T follicular helper cell (primary cell): Measurements from ENCODE around the gene CLRN3.
A peak's percentile ranks its signal among the peaks of the same experiment; 100 is the strongest.

ENCODE experiments used
- DNase-seq: peaks from one replicate; pipeline ENCODE4 v3.0.0-alpha.2; 2020; ENCODE audit warnings: low read depth

CLRN3 gene

DNA sequence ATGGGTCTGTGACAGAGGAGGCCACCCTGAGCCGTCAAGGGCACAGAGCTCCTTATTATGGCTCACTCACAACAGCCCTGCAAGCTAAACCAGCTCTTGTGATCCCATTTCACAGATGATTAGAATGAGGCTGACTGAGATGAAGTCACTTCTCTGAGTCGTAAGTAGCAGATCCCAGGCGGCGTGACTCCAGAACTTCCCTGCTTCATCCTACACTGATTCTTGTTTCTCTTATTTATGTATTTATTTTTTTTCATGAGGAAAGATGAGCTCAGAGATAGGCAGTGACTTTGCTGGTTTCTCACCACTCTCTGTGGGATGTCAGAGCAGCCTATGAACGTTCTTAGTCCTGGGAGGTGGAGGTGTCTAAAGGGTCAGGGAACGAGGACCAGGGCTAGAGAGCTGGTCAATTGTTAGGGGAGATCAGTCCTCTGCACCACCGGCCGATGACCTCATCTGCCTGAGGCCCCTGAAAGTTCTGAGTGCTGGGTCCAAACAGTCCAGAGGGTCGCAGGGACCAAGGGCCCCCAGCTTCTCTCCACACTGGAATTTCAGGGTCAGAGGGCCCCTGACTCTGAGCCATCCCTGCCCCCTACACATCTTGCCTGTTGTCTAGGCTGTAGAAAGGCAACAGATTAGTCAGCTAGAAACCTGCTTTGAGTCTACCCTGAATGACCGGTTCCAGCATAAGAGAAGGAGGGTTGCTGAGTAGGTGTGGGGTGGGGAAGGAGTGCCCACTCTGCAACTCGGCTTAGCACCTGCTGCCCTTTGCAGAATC, 17.9 kb downstream of the CLRN3 start:
- no peak for DNase-seq

DNA sequence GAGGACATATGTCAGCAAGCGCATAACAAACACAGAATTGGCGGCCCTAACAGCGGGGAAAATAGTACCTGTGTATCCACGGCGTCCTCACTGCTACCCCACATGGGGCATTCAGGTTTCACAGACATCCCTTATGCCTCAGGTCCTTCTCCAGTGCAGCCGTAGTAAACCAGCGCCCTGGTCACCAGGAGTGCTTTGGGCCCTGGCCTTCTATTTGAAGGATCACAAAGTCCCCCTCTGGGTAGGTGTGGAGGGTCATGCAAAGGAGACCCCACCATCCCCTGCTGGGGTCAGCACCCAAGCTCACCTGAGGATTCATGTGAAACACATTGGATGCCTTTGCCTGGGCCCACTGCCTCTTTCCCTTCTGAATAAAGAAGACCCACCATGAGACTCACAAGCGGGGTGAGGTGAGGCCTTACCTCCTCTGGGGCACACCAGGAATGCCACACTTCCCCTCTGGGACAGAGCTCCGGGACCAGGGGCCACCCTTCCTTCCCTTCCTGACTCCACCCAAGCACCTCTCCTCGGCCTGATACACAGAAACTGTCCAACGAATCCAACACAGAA, 18.8 kb downstream of the CLRN3 start:
- no peak for DNase-seq

DNA sequence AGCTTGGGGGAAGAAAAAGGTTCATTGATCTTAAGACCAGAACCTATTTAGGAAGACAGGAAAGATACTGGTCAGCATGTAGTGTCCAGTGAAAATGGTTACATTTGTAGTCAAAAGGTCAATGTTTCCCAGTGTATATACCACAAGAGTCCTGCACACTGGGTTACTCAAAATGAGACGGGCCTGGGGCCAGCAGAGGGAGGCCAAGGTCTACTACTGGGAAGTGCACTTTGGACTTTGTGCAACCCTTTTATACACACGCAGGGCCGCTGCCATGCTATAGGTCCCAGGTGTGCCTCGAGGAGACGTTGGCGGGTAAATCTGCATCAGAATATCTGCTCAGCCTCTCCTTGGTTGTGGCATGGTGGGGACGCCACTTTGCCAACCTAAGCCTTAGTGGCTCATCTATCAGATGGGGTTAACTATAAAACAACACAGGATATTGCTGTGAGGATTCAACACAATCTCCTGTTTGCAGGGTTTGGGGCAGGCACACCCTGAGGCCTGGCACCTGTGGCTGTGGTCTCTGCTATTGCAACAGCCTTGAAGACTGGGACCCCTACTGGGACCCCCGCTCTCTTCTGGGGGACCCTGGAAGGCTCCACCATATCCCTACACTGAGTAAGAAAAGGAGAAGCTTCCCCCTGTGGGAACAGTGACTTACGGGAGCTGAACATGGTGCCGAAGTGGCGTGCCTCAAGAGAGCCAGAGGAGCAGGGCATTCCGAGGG, 19.7 kb downstream of the CLRN3 start:
- no peak for DNase-seq

DNA sequence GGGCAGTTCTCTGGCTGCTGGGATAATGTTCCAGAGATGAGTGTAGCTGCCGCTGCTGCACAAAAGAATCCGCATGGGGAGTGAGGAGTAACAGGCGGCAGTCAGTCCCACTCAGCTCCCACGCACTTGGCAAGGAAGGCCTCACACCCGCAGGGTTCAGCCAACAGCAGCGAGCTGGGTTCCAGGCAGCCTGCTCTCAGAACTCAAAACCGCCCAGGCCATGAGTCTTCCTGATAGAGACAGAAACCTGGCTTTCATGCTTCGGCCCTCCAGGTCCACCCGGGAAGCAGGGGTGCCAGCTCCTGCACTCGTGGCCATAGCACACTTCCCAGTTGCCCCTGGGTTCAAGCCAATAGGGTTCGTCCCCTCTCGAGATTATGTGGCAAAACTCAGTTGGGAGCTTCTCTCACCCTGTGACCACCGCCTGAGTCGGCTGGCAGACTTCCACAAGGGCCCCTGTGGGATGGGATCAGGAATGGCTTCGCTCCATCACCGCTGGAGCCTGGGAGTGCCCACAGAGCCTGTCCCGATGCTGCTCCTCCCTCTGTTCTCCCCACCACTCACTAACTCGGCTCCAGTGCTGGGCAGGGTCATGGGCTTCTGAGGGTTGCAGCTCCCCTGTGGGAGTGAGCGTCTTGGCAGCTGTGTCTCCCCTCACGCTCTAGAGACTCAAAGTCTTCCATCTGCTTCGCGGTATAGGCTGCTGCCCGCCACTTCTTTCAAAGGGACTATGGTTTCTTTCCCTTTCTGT, 20.6 kb downstream of the CLRN3 start:
- no peak for DNase-seq

DNA sequence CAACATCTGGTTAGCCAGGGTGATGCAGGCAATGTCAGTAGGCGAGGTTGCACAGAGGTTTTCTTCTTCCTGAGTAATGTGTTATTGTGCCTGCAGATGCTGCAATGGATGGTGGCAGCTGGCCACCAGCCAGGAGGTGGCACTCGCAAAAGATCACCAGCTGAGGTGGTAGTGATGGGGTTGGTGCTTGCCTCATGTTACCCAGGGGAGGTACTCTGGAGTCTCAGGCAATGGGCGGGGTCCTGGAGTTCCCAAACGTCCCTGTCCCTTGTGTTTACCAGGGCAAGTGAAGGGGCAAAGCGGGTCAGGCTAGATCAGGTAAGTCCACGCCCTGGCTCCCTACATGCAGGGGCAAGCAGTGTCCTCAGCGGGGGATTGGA, 21.1 kb downstream of the CLRN3 start:
- no peak for DNase-seq

DNA sequence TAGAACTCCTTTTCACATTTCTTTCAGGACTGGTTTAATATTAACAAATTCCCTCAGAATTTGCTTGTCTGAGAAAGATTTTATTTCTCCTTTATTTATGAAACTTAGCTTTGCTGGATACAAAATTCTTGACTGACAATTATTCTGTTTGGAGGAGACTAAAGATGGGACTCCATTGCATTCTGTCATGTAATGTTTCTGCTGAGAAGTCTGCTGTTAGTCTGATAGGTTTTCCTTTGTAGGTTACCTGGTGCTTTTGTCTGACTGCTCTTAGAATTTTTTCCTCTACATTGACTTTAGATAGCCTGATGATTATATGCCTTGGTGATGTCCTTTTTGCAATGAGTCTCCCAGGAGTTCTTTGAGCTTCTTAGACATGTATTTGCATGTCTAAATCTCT, 23.4 kb downstream of the CLRN3 start:
- DNase-seq = no peak

DNA sequence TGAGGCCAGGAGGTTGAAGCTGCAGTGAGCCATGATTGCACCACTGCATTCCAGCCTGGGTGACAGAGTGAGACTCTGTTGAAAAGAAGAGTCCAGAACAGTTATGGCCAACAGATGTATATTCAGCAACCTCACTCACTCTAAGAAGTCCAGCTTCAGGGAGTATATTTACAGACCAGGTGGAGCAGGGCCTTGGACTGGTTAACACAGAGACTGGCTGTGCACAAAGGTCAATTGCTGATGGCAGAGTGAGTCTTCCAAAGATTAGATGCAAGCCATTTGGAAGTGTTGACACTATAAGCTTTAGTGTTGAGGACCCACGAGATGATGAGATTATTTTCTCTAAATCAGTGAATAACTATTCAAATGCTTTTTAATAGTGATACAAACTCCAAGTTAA, 24.9 kb downstream of the CLRN3 start:
- DNase-seq = no peak

DNA sequence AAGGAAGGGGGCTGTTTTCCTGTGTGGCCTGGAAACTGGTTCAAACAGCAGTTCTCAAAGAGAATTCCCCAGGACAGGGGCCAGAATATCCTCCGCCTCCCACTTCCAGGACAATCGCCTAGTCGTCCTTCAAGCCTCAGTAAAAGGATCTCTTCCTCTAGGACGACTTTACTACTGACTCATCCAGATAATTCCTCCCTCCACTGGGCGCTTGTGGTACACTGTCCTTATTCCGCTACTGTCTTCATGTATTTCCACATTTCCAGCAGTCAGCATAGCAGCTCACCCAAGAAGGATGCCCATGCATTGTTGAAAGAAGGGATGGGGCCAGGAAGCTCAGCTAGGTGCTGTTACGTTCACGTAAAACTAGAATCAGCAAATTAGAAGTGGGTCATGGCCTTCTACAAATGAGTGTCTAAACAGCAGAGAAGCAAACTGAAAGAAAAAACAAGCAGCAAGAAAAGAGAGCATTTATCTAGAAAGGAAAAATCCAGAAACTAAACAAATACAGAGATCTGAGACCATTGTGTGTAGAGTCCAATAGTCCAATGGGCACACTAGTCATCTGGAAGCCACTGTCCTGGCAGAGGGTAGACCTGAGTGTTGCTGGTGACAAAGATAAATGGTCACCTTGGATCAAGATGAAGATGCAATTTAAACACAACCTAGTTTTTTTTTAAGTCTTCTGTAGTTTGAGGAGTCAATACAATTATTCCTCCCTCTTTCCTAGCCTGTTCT, 26.3 kb downstream of the CLRN3 start:
- DNase-seq = no peak

DNA sequence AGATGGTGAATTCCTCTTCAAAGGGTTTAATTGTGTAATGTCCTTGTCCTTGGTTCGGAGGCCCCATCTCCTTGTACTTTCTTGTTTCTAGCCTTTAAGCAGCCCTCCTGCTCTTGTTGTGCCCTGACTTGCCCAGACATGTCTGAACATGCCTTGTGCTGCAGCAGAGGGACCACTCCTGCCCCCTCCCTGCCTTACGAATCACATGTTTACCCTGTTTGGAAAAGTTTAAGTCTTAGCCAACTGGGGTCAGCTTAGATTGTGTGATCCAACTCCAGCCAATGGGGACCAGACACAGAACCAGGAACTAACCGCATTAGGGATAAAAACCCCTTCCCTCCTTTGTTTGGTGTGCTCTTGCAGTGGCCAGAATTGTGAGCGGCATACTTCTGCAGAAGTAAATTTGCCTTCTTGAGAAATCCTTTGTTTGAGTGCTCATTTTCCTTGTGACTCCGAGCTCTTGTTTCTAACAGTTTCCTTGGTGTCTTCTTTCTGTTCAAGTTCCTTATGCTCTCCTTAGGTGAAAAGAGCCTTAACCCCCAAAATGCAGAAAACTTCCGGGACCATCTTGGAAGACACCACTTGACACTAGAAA, 29.4 kb downstream of the CLRN3 start:
- DNase-seq = no peak

DNA sequence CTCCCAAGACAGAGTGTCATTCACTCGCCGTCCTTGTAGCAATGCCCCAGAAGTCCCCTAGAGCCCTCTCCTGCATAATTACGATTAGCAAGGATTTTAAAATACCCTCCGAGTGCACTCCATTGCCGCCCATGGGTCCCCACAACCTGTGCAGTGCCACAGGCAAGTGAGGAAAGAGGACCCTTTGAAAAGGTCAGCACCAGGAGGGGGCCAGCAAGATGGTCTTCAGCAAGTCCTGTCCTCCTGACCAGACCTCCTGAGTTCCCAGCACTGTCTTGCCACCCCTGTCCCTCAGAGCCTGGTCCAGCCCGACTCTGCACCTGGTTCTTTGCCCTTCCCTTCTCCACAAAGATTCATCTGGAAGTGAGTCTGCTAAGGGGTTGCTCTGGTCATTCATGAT, 32.1 kb downstream of the CLRN3 start:
- no peak for DNase-seq

DNA sequence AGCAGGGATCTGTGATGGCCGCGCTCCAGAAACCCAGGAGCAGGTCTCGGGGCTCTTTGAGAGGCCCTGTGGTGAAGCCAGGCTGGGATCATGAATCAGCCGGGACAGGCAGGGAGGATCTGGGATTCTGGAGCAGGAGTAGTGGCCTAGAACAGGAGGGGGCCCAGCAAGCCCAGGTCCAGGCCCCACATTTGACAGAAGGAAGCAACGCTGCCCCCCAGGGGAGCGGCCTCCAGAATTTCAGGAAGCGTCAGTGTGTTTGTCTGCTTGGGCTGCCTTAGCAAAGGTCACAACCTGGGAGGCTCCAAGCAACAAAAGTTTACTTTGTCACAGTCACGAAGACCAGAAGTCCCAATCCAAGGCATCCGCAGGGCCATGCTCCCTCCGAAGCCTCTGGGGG, 36.8 kb downstream of the CLRN3 start:
- no peak for DNase-seq

DNA sequence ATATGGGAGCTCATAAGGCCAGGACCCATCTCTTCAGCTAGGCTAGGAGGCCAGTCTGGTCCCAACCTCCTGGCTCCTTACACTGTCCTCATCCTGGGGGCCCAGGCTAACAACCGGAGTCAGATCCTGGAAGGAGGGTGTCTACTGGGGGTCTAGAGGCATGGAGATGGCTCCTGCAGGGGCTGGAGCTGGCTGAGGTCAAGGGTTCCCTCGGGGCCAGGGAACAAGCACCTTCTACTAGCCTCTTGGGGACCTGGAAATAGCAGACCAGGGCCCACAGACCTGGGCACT, 37.2 kb downstream of the CLRN3 start:
- no peak for DNase-seq

DNA sequence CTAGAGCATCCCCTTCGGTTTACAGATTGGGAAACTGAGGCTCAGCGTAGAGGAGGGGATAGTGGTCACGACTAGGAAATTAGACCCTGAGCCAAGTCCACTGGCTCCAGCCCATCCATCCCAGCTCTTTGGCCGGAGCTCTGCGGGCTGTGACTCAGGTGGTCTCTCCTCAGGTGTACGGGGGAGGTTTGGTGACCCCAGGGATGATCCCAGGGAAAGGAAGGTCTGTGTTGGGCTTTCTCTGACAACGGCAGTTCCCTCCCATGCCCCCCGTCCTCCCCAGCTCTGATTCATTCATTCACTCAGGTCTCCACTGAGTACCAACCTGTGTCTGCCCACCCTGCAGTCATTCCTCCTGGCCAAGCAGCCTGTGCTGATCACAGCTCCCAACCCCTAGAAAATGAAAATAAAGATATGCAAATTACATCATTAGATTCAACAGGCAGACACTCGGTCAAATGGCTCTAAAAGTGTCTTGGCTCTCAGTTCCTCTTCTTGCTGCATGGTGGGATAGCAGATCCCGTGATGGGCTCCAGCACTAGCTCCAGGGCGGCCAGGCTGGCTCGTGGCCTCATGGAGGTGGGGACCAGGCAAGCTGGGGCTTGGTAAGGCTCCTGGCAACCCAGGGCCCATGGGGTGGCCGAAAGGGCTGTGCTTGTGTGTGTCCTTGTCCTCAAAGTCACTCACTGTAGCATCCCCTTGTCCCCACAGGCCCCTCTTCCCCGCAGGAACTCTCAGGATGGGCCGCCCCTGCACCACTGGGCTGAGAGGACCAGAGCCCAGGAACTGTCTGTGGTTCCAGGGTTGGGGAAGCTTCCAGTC, 37.8 kb downstream of the CLRN3 start:
- no peak for DNase-seq

DNA sequence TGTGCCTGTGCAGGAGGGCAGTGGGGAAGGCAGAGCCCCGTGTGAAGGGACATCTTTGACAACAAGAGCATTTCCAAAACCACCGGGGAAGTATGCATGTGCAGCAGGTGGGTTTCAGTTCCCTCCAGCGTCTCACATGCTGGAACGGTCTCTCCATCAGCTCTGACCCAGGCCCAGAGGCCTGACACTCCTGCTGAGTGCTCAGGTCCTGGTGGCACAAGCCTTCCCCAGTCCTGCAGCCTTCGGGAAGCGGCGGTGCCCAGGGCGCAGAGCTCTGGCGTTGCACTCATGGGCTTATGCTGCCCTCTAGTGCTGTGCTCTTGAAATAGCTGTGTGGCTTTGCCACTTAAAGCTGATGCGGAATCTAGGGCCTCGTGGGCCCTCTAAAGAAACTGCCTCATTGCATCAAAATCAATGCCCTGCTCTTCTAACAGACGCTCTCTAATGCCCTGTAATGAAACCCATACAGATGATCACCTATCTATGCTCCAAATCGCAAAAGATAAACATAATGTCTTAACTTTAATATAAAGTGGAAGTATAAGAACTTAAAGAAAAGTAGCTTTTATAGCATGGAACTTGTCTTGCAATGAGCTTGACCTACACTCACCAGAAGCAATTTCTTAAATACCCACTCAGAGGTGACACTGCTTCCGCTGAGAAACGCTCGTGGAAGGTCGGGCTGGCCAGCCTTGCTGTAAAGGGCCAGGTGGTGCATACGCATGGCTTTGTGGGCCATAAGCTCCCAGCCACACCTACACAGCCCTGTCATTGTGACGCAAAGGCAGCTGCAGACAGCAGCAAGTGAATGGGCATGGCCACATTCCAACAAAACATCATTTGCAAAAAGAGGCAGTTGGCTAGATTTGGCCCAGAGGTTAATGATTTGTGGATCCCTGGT, 38.6 kb downstream of the CLRN3 start:
- DNase-seq = peak; percentile 3

DNA sequence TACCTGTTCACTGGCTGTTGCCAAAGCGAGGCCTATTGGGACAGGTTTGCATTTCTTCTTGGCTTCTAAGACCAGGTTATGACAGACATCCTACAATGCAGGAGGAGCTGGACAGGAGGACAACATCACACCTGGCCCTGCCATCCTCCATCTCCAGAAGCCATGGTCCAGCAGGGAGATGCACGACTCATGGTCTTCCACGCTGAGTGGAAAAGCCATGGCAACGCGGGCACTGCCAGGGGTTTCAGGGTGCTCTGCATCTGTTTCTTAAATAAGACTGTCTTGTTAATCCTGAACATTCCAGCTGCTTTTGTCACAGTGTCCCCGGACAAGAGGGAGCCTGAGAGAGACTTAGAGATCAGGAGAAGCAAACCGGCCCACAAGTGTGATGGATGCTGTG, 40.3 kb downstream of the CLRN3 start:
- DNase-seq = no peak

DNA sequence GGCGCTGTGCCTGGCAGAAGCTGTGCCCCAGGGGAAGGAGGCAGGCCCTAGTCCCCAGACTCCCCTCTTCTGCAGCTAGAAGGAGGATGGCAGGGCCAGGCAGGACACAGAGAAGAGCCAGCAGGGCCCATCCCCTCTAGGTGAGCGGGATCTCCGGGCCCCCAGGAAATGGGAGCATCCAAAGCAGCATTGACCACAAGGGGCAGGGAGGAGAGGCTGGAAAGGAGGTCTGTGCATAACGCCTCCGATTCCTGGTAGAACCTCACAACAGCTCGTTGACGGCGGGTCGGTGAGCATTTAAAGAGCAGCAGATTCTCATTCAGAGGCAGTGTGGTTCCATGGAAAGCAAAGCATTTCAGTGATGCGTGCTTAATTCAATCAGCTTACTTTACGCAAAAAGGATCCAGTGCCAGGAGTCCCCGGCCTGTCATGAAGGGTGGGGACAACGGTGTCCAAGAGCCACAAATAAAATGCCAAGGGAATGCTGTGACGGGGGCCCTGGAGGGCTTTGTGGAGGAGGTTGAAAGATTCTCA, 41.0 kb downstream of the CLRN3 start:
- no peak for DNase-seq

DNA sequence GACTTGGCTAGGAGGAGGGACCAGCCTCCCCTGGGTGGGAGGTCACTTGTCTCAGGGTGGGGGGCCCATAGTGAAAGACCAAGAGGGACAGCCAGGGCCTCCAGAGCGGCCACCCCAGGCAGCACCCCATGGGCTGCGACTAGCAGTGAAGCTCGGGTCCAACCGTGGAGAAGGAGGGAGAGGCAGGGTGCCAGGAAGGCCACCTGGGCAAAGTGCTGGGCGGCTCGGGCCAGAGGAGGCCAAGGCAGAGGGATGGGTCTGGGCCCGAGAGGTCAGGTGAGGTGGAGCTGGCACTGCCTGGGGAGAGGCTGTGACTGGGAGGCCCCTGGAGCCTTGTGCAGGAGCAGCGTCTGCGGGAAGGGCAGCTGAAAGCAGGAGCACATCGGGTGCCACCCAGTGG, 41.8 kb downstream of the CLRN3 start:
- DNase-seq = no peak

DNA sequence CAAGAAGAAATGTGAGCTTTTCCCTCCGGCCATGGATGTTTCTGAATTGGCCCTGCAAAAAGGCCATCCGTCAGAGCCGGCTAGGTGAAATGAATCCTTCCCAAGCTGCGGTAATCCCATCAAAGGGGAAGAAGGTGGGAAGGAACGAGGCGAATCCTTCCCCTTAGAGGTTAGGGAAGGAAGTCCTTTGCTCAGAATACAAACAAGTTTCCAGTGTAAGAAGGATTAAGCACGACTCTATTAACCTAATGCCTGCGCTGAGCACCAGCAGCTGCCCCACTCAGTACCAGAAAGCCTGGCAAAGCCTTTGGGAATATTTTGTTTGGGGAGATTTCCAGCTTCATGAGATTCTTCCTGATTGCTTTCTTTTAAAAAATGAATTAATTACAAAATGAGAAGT, 42.8 kb downstream of the CLRN3 start:
- no peak for DNase-seq

DNA sequence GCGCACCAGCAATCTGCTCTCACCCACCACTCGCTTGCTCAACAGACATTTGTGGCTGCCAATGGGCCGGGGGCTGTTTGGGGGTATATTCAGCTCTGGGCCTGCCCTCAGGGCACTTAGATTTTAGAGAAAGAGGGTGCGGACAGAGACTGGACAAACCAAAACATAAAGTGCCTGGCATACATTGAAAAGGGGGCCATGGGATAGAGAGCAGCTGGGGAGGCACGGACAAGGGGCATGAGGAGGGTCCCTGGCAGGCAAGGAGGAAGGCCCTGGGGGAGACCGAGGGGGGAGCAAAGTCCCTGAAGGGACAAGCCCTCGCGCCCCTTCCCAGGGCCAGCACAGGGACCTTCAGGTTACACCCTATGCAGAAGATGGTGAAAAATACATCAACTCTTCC, 43.5 kb downstream of the CLRN3 start:
- no peak for DNase-seq

DNA sequence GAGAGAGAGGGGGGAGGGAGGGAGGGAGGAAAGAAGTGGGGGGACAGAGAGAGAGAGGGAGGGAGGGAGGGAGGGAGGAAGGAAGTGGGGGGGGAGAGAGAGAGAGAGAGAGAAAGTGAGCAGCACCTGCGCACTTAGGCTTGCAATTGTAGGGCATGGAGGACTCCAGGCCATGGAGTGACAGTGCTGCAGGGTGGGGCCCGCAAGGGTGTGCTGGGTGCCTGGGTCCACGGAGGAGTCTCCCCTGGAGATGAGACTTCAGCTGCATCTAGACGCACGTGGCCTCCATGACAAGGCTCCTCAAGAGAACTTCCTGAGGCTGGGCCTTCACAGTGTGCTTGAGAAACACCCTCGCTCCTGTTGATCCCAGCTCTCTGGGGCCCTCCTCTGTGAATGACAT, 44.5 kb downstream of the CLRN3 start:
- no peak for DNase-seq
